HG03457 (cell line): ENCODE data around the gene CDIP1.

Source experiments
- ATAC-seq: cut with Tn5 transposase; IDR thresholded peaks from one replicate; pipeline ENCODE4 v1.9.1; 2021; ENCODE audit warnings: moderate number of reproducible peaks; ENCODE audit not compliant: unreplicated experiment

The CDIP1 gene

GRCh38 chr16:4460936-4461249, 77.7 kb downstream of the CDIP1 start:
- ATAC-seq: no peak
